22Rv1 (cell line): ENCODE results near the gene CTU2.

Source experiments
- H3K27ac ChIP-seq: fragments of 450-650 bp; 2 replicates; pipeline ENCODE4 v1.5.1; 2017
- ZFX ChIP-seq: fragments of 450-650 bp; IDR thresholded peaks from 2 replicates; pipeline ENCODE4 v1.6.1; 2017; ENCODE audit warnings: antibody characterized with exemption, borderline replicate concordance
- TF ChIP-seq, protein P1 (sequence below): fragments of 450-650 bp; IDR thresholded peaks from 2 replicates; pipeline ENCODE4 v1.5.1; 2017; ENCODE audit warnings: mild to moderate bottlenecking

CTU2 gene

DNA sequence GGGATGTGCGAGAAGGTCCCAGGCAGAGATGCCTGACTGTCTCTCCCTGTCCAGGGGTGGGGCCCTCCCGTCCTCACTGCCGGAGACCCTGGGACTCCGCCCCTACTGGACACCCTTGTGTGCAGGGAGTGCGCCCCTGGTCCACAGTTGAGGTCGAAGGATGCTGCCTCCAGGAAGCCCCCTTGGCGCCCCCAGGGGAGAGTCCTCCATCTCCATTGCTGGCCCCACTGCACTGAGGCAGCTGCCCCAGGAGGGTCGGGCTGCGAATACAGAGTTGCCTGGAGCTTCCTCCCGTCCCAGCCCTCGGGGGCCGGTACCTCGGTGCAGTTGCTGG, 26.6 kb downstream of the CTU2 start:
- H3K27ac ChIP-seq = 0 out of 2 replicates have a peak overlapping the region, but pooled peaks have one; percentile 23
- no peak for TF ChIP-seq ZFX
- TF ChIP-seq, protein P1, sequence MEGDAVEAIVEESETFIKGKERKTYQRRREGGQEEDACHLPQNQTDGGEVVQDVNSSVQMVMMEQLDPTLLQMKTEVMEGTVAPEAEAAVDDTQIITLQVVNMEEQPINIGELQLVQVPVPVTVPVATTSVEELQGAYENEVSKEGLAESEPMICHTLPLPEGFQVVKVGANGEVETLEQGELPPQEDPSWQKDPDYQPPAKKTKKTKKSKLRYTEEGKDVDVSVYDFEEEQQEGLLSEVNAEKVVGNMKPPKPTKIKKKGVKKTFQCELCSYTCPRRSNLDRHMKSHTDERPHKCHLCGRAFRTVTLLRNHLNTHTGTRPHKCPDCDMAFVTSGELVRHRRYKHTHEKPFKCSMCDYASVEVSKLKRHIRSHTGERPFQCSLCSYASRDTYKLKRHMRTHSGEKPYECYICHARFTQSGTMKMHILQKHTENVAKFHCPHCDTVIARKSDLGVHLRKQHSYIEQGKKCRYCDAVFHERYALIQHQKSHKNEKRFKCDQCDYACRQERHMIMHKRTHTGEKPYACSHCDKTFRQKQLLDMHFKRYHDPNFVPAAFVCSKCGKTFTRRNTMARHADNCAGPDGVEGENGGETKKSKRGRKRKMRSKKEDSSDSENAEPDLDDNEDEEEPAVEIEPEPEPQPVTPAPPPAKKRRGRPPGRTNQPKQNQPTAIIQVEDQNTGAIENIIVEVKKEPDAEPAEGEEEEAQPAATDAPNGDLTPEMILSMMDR = no peak

DNA sequence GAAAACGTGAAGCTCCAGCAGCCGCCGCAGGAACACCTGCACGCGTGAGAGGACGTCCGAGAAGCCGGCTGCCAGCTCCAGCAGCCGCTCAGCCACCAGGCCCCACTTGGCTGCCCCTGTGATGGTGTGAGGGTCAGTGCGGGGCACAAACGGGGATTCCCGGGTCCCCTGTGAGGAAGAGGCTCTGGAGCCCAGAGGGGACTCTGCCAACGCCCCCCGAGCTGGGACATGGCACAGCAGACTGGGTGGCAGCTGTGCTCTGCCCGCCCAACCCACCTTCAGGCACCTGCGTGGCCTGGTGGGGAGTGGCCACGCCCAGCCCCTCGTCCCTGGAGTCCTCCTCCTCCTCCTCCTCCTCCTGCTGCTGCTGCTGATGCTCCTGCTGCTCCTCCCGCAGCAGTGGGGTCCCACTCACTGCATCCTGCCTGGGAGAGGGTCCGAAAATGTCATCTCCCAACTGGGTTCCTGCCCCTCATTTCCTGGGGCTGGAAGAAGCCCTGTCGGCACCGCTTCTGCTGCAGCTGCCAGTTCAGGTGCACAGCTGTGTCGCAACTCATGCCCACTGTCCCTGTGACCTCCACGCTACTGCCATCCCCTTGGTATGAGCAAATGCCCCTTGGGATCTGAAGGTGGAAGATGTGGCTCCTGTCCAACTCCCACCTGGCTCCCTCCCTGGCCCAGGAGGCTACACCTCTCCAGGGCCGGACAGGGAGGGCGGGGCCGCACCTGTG, 27.5 kb downstream of the CTU2 start:
- no peak overlapping the region for H3K27ac ChIP-seq
- TF ChIP-seq, protein P1 = no peak
- TF ChIP-seq ZFX = no peak

DNA sequence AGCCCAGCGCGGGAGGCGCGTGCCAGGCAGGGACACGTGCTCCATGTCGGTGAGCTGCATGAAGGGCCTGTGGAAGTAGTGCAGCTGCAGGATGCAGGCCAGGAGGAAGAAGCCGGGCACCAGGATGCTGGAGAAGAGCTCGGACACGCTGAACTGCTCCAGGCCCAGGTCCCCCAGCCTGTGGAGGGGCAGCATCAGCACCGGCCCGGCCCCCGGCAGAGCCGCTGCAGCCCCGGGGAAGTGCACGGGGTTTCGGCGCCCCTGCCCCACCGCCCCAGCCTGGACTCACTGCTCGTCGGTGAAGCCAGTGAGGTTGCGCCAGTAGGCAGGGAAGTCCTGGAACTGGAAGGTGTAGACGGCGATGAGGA, 28.0 kb downstream of the CTU2 start:
- no peak overlapping the region for H3K27ac ChIP-seq
- no peak for TF ChIP-seq ZFX
- TF ChIP-seq, protein P1 = no peak

DNA sequence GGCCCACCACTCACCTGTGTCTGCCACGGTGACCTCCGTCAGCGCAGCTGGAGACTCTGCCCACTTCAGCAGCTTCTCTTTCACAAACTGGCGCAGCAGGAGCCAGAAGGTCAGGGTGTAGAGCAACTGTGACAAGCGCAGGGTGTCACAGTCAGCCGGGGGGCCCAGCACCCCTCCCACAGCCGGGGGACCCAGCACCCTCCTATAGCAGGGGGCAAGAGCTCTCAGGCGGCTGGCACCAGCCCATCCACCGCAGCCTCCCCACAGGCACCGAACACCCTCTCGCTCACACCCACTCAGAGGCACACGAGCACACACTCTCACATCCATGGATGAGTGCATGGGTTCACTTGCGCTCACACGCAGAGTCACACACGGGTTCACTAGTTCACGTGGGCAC, 28.8 kb downstream of the CTU2 start:
- TF ChIP-seq, protein P1 = no peak
- no peak for TF ChIP-seq ZFX

DNA sequence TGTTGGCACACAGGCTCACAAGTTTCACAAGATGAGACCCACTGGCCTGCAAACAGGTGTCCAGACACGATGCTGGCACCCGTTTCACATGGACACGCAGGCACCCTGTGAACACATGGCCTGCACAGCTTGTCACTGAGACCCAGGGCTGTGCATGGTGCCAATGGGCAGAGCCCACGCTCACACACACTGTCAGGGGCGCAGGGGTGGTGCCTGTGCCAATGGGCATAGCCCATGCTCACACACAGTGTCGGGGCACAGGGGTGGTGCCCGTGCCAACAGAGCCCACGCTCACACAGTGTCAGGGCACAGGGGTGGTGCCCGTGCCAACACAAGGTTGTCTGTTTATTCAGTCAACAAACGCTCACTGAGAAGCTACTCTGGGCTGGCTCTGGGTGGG, 29.3 kb downstream of the CTU2 start:
- H3K27ac ChIP-seq = no peak overlapping the region
- TF ChIP-seq, protein P1 = no peak
- TF ChIP-seq ZFX = no peak

More for the DNA sequence above, 28.8 kb downstream of the CTU2 start:
- no peak overlapping the region for H3K27ac ChIP-seq

DNA sequence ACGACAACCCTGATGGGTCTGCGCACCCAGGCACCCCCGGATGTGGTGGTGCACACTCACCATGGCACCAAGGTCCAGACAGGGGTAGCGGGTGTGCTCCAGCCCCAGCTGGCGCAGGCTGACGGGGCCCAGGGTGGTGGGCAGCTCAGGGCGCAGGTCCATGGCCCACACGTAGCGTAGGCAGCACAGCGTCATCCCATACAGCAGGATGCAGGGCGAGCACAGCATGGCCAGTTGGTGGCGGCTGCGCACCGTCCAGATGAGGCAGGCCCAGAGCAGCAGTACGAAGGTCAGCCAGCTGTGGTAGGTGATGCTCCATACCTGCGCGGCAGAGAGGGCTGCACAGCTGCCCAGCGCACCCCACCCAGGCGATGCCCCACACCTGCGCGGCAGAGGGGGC, 29.8 kb downstream of the CTU2 start:
- TF ChIP-seq, protein P1 = no peak
- TF ChIP-seq ZFX = no peak
- H3K27ac ChIP-seq = no peak overlapping the region

DNA sequence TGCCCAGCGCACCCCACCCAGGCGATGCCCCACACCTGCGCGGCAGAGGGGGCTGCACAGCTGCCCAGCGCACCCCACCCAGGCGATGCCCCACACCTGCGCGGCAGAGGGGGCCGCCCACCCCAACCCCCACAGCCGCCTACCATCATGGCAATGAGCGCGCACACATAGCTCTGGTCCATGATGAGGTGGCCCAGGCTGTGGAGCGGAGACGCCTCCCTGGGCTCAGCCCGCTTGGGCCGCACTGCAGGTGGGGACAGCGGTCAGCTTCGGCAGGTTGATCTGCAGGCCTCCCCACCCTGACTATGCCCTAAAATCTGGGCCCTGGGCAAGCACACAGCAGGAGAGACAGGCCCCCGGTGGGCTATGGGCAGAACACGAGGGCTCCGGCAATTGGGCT, 30.2 kb downstream of the CTU2 start:
- no peak overlapping the region for H3K27ac ChIP-seq
- TF ChIP-seq, protein P1 = no peak
- no peak for TF ChIP-seq ZFX
